ENCODE results near the gene SLC39A2. TPM values are rescaled to one million over a fixed set of nuclear protein-coding genes. Genes with fewer than 3 reads are reported as not detected.

Gene SLC39A2
- total and polyA plus RNA-seq, 2 experiments from 2014 or later: not detected

GRCh38 chr14:21015312-21015711, 16.2 kb downstream of the SLC39A2 start (continued):
- TF ChIP-seq ZNF462 (CRISPR knock-in tag; IDR thresholded peaks at IDR 0.05) (no peak), ZNF114 (CRISPR knock-in tag; IDR thresholded peaks at IDR 0.05) (no peak), POLR2AphosphoS5 (IDR thresholded peaks at IDR 0.05; ENCODE audit: low read depth) (no peak)

GRCh38 chr14:21016413-21017190, 17.5 kb downstream of the SLC39A2 start:
- Histone ChIP-seq H3K4me2 (no peak overlapping the region), H3K9me2 (ENCODE audit: insufficient read depth) (no peaks in the 10 kb centered on the region), H3K27me3 (ENCODE audit: insufficient read depth) (no peaks in the 10 kb centered on the region), H3K4me3 (no peak overlapping the region), H3F3A (replicated peaks; ENCODE audit: low read depth) (no peaks in the 10 kb centered on the region), H3K27ac (ENCODE audit: low read depth) (no peak overlapping the region), H2AFZ (no peak overlapping the region), H3K36me3 (ENCODE audit: insufficient read depth) (no peaks in the 10 kb centered on the region), H3K4me1 (ENCODE audit: insufficient read depth) (0 out of 2 replicates have a peak, but pooled peaks cover 7% of the 10 kb centered on the region), H3K79me2 (replicated peaks; ENCODE audit: insufficient read depth) (no peaks in the 10 kb centered on the region), H4K20me1 (replicated peaks; ENCODE audit: insufficient read depth) (no peaks in the 10 kb centered on the region)
- peaks cover 7% of the 10 kb centered on the region for H3K27me3 Mint-ChIP-seq (ENCODE audit: insufficient read depth, low read depth, poor library complexity)
- no peak for DNase-seq (ENCODE audit: low spot score)
- no peak for ATAC-seq
- H3K9me3 Mint-ChIP-seq: no peaks in the 10 kb centered on the region
- H3K36me3 Mint-ChIP-seq (ENCODE audit: low read depth): peaks cover 10% of the 10 kb centered on the region
- no peak overlapping the region for H3K4me3 Mint-ChIP-seq
- no peak overlapping the region for H3K27ac Mint-ChIP-seq
- peaks cover 9% of the 10 kb centered on the region for H3K4me1 Mint-ChIP-seq
- TF ChIP-seq JUNB (IDR thresholded peaks at IDR 0.05; ENCODE audit: unreplicated experiment): no peak
- TF ChIP-seq NANOG (IDR thresholded peaks at IDR 0.05; ENCODE audit: borderline replicate concordance): no peak
- TF ChIP-seq CREB1 (CRISPR knock-in tag; IDR thresholded peaks at IDR 0.05; ENCODE audit: low read depth): no peak
- TF ChIP-seq STAT1 (IDR thresholded peaks at IDR 0.05; ENCODE audit: unreplicated experiment): no peak
- no peak for TF ChIP-seq ETS1 (IDR thresholded peaks at IDR 0.05)
- TF ChIP-seq REST (IDR thresholded peaks at IDR 0.05; ENCODE audit: unreplicated experiment): no peak
- TF ChIP-seq POLR2AphosphoS5 (IDR thresholded peaks at IDR 0.05; ENCODE audit: low read depth): no peak
- no peak for TF ChIP-seq ZNF114 (CRISPR knock-in tag; IDR thresholded peaks at IDR 0.05)
- TF ChIP-seq CTCF (conservative IDR thresholded peaks at IDR 0.05; ENCODE audit: low read depth in 2 of 2): no peak
- no peak for TF ChIP-seq EZH2 (IDR thresholded peaks at IDR 0.05; ENCODE audit: low read depth, unreplicated experiment)
